ENCODE measurements around the gene SLC17A7. TPM values are rescaled to one million over a fixed set of nuclear protein-coding genes. Genes with fewer than 3 reads are reported as not detected.

SLC17A7 gene
- total RNA-seq, 1 experiment from 2014 or later = 1.8 TPM

DNA sequence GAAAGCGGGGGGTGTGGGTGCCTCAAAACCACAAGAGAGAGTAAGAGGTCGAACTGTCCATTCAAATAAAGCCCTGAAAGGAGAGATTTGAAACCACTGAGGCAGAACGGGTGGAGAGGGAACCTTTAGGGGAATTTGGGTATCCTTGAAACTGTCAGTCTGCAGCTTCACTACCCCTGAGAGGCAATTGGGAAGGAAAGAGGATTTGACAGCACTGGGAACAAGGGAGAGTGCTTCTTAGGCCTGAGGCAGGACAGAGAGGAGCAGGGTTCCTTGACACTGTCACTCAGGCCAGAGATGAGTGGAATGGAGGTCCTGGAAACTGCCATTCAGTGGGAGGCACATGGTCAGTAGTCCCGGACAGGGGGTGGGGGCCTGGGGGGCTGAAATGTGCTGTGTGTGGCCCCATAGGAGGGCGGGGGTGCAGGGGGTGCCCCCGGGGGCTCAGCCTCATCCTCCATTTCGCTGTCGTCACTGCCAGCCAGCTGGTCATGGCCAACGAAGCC, 11.1 kb downstream of the SLC17A7 start:
- no peaks in the 10 kb centered on the region for H3K9me2 ChIP-seq (ENCODE audit: insufficient read depth)
- no peak overlapping the region for H3K27ac ChIP-seq (ENCODE audit: low read depth, low read length)
- ATAC-seq (no peak), DNase-seq (ENCODE audit: low read depth, low spot score) (no peak)
- no peak overlapping the region for H3K9ac ChIP-seq (ENCODE audit: low read length)
- CTCF ChIA-PET = no interaction called here
- no TSS peak for BruUV-seq (replicated peaks)
- H3K79me2 ChIP-seq (ENCODE audit: insufficient read depth, low read length) = no peaks in the 10 kb centered on the region
- H4K20me1 ChIP-seq (ENCODE audit: insufficient read depth) = no peaks in the 10 kb centered on the region
- no peaks in the 10 kb centered on the region for H3K27me3 ChIP-seq (ENCODE audit: insufficient read depth, low read length)
- no peaks in the 10 kb centered on the region for H3K36me3 ChIP-seq (ENCODE audit: control insufficient read depth in 1 of 2, insufficient read depth in 2 of 2, low read length in 2 of 2)
- POLR2A ChIA-PET = no interaction called here
- H2AFZ ChIP-seq (ENCODE audit: low read depth, low read length, poor library complexity, severe bottlenecking) = no peak overlapping the region
- no peak overlapping the region for H3K4me3 ChIP-seq (replicated peaks in 1 of 2; ENCODE audit: low read depth in 1 of 2, low read length in 2 of 2)
- peaks cover 12 to 34% of the 10 kb centered on the region in 2 experiments; a peak in 3 of 4 replicates for H3K4me1 ChIP-seq (ENCODE audit: control insufficient read depth in 1 of 2, insufficient read depth in 2 of 2, low read length in 2 of 2)
- intact Hi-C loops (cut with micrococcal nuclease) = no loop called here
- no peak for TF ChIP-seq JUND (IDR thresholded peaks at IDR 0.05)
- TF ChIP-seq EGR1 (IDR thresholded peaks at IDR 0.05; ENCODE audit: low read depth) = no peak
- TF ChIP-seq EZH2phosphoT487 (IDR thresholded peaks at IDR 0.05; ENCODE audit: borderline replicate concordance) = no peak
- TF ChIP-seq, protein P1, sequence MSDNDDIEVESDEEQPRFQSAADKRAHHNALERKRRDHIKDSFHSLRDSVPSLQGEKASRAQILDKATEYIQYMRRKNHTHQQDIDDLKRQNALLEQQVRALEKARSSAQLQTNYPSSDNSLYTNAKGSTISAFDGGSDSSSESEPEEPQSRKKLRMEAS (IDR thresholded peaks at IDR 0.05) = no peak
- TF ChIP-seq SRF (IDR thresholded peaks at IDR 0.05; ENCODE audit: low read depth) = no peak
- no peak for TF ChIP-seq YY1 (IDR thresholded peaks at IDR 0.05; ENCODE audit: extremely low read depth, insufficient replicate concordance, low read depth, low read length)
- TF ChIP-seq ELF1 (IDR thresholded peaks at IDR 0.05; ENCODE audit: borderline replicate concordance, low read depth) = no peak
- no peak for TF ChIP-seq POLR2AphosphoS5 (IDR thresholded peaks at IDR 0.05; ENCODE audit: low read depth, low read length)
- no peak for TF ChIP-seq SIN3A (IDR thresholded peaks at IDR 0.05; ENCODE audit: low read depth)
- TF ChIP-seq FOSL1 (IDR thresholded peaks at IDR 0.05; ENCODE audit: low read depth) = no peak
- no peak for TF ChIP-seq ATF3 (IDR thresholded peaks at IDR 0.05)
- no peak for TF ChIP-seq SP1 (IDR thresholded peaks at IDR 0.05; ENCODE audit: low read depth)
- no peak for TF ChIP-seq CEBPB (IDR thresholded peaks at IDR 0.05; ENCODE audit: low read depth)
- no peak for TF ChIP-seq TCF7L2 (IDR thresholded peaks at IDR 0.05; ENCODE audit: borderline replicate concordance, extremely low read depth, insufficient read depth, insufficient read length)
- no peak for TF ChIP-seq POLR2A (IDR thresholded peaks at IDR 0.05; ENCODE audit: borderline replicate concordance, extremely low read depth, insufficient read depth, insufficient read length)
- no peak for TF ChIP-seq EZH2 (IDR thresholded peaks at IDR 0.05)
- H3K9me3 ChIP-seq (ENCODE audit: control insufficient read depth in 1 of 2, insufficient read depth in 1 of 2, low read depth in 1 of 2, low read length in 2 of 2) = no peaks in the 10 kb centered on the region
- H3K4me2 ChIP-seq (ENCODE audit: low read length) = no peak overlapping the region
- RAD21 ChIA-PET (ENCODE audit: low non-redundant PET in 1 of 2, low total read pairs in 2 of 2, uncharacterized antibody in 2 of 2, unreplicated experiment in 2 of 2) = interaction anchor here in 1 of 2 experiments (0.6 kb wide), 1 partner anchor 13 kb away, joined by 4 read pairs; no protein-coding TSS in a partner anchor
